ENCODE data around the gene IL16.

DNA sequence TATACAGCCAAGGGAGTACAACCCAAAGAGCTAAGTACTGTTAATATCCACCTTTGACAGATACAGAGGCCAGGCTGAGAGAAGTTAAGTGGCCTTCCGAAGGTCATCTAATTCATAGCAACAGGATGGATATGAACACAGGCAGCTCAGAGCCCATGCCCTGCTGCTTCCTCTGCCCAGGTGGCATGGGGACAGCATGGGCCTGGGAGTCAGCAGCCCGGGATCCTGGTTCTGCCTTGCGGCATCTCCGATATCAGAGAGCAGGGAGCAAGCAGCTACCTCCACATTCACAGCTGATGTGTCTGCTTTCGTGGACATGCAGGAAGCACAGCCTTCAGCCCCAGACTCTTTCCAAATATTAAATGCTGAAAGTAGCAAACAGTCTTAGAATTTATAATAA, 71.7 kb downstream of the IL16 start:
- no peak for TF ChIP-seq EZH2 (IDR thresholded peaks at IDR 0.05; ENCODE audit: borderline replicate concordance, low read depth, low read length, poor library complexity, severe bottlenecking)
- TF ChIP-seq, protein P1, sequence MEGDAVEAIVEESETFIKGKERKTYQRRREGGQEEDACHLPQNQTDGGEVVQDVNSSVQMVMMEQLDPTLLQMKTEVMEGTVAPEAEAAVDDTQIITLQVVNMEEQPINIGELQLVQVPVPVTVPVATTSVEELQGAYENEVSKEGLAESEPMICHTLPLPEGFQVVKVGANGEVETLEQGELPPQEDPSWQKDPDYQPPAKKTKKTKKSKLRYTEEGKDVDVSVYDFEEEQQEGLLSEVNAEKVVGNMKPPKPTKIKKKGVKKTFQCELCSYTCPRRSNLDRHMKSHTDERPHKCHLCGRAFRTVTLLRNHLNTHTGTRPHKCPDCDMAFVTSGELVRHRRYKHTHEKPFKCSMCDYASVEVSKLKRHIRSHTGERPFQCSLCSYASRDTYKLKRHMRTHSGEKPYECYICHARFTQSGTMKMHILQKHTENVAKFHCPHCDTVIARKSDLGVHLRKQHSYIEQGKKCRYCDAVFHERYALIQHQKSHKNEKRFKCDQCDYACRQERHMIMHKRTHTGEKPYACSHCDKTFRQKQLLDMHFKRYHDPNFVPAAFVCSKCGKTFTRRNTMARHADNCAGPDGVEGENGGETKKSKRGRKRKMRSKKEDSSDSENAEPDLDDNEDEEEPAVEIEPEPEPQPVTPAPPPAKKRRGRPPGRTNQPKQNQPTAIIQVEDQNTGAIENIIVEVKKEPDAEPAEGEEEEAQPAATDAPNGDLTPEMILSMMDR (conservative IDR thresholded peaks at IDR 0.05; ENCODE audit: low read depth, low read length), result no peak
